T-helper 2 cell treated with Interferon-gamma antibody and Interleukin-4, amounts not matched to agents 100 ng/mL and 5 ng/mL, for 36 hours (primary cell): ENCODE results near the gene PLA2G4C. TPM values are rescaled to one million over a fixed set of nuclear protein-coding genes. Genes with fewer than 3 reads are reported as not detected.
"Not testable (repeated sequence)": the region's sequence is repeated elsewhere in the genome, so short reads cannot be mapped to it uniquely, and the experiment has no call there.

Experiments used
- intact Hi-C: fragments of 100-400 bp; cut with micrococcal nuclease; formaldehyde crosslinking; loops from one replicate; pipeline ENCODE4 v1.15.1; 2023
- total RNA-seq: library from RNA; stranded (reverse); gene quantifications from 2 replicates; pipeline ENCODE4 v1.2.3, GENCODE V29; 2022

PLA2G4C gene
- total RNA-seq, 1 donor from 2014 or later, result 4.0 TPM

GRCh38 chr19:48113190-48113917, 2.7 kb upstream of the PLA2G4C start:
- intact Hi-C loops, result no loop called here

- intact Hi-C loops, result no loop called here
Measured at GRCh38 chr19:48111280-48111679, 663 bp upstream of the PLA2G4C start.

- intact Hi-C loops, result no loop called here
Measured at GRCh38 chr19:48108997-48109782, 1.4 kb downstream of the PLA2G4C start.

GRCh38 chr19:48103922-48104321, 6.7 kb downstream of the PLA2G4C start:
- intact Hi-C loops, result no loop called here

DNA sequence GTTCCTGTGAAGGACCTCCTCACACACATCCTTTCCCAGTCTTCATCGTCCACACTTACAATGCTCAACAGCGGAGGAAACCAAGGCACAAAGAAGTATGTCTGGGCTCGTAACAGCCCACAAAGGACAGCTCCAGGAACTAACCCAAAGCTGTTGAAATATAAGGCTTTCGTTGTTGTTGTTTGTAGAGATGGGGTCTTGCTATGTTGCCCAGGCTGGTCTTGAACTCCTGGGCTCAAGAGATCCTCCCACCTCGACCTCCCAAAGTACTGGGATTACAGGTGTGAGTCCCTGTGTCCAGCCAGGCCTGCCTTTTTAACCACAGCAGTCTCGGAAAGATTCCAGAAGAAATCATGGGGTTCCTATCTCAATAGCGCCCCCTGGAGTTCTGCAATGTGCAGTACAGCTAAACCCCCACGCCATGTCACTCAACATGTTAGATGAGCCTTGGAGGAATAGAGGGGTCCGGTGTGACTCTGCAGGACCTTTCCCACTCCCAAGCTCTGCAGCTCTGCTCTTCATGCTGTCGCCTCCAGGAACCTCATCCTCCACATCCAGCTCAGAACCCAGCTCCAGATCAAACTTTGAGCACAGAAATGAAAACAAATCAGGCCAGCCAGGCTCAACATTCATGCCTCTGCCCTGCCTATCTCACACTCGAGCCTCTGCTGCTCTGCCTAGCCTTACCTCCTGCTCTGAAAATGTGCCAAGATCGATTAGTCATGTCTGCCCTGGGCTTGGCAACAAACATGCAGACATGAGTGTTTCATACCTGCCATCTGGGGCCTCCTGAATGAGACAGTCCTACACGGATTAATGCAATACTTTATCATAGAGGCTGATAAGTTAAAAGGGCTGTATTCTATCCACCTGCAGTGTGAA, 7.5 kb downstream of the PLA2G4C start:
- intact Hi-C loops, result no loop called here

DNA sequence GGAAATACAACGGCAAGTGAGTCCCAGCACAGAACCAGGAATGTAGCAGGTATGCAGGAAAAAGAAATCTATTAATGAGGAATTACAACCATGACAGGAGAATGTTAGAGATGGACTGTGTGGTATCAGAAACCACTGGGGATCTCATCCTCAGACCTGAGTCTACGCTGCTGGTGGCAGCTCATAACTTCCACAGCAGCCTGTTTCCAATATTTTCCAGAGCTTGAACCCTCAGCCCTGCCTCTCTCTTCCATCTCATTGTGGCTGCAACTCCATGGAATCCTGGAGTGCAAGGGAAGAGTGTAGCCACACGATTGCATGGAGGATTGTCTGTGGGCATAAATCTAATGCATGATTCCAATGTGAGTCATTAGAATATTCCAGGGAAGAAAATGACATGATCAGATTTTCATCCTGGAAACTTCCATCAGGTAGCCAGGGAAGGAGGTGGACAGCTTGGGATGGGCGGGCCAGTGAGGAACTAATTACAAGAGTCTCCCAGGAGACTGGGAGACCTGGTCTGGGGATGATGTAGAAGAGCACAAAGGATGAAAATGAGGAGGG, 14.9 kb downstream of the PLA2G4C start:
- intact Hi-C loops, result no loop called here

GRCh38 chr19:48094855-48095203, 15.8 kb downstream of the PLA2G4C start:
- intact Hi-C loops, result no loop called here

- intact Hi-C loops, result no loop called here
Measured at GRCh38 chr19:48094129-48094854, 16.3 kb downstream of the PLA2G4C start.

GRCh38 chr19:48091111-48091718, 19.4 kb downstream of the PLA2G4C start:
- intact Hi-C loops, result not testable (repeated sequence)

DNA sequence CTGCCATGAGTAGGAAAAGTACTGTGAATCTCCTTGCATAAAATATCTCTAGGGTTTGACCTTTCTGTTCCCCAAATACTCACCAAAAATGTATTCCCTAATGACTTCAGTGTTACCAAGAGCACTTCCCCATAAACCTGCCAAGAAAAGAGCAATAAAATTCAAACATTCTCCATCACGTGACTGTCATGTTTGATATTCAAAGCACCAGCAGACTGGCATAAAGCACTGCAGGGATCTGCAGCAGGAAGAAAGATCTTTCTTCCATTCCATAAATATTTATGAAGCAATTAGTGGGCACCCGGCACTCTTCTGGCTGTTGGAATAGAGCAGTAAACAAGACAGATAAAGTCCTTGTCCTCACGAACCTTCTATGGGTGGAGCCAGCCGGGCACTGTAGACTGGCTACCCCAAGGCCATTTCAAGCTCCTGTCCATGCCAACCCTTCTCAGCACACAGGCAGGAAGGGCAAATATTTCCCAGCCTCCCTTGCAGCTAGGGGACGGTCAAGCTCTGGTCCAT, 20.3 kb downstream of the PLA2G4C start:
- intact Hi-C loops, result no loop called here

- intact Hi-C loops, result not testable (repeated sequence)
Measured at GRCh38 chr19:48088991-48089390, 21.6 kb downstream of the PLA2G4C start.

GRCh38 chr19:48085904-48086864, 24.4 kb downstream of the PLA2G4C start:
- intact Hi-C loops, result no loop called here

DNA sequence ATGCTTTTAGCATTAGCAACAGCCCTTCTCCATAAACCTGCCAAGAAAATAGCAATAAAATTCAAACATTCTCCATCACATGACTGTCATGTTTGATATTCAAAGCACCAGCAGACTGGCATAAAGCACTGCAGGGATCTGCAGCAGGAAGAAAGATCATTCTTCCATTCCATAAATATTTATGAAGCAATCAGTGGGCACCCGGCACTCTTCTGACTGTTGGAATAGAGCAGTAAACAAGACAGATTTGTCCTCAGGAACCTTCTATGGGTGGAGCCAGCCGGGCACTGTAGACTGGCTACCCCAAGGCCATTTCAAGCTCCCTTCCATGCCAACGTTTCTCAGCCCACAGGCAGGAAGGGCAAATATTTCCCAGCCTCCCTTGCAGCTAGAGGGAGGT, 25.5 kb downstream of the PLA2G4C start:
- intact Hi-C loops, result no loop called here

GRCh38 chr19:48081106-48081505, 29.5 kb downstream of the PLA2G4C start:
- intact Hi-C loops, result no loop called here

DNA sequence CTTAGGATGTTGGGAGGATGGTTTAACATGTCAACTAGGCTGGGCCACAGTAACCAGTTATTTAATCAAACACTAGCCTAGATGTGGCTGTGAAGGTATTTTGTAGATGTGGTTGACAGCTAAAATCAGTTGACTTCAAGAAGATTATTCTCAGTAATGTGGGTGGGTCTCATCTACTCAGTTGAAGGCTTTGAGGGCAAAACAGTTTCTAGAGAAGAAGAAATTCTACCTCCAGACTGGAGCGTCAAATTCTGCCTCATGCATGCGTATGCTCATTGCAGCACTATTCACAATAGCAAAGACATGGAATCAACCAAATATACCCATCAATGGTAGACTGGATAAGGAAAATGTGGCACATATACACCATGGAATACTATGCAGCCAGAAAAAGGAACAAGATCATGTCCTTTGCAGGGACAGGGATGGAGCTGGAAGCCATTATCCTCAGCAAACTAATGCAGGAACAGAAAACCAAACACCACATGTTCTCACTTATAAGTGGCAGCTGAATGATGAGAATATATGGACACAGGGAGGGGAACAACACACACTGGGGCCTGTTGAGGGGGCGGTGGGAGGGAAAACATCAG, 40.3 kb downstream of the PLA2G4C start:
- intact Hi-C loops, result not testable (repeated sequence)

DNA sequence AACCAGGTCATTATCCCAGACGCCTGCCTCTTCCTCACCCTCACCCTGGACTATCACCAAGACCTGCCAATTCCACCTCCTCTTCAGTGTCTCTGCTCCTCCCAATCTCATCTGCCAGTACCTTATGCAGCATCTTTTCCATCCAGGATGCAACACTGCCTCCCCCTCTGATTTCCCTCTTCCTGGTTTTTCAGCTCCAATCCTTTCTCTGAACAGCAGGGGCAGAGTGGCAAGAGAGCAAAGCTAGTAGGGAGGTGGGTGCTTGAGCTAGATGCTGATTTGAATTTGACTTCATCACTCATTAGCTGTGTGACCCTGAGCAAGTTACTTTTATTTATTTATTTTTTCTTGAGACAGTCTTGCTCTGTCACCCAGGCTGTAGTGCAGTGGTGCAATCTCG, 41.2 kb downstream of the PLA2G4C start:
- intact Hi-C loops, result no loop called here

DNA sequence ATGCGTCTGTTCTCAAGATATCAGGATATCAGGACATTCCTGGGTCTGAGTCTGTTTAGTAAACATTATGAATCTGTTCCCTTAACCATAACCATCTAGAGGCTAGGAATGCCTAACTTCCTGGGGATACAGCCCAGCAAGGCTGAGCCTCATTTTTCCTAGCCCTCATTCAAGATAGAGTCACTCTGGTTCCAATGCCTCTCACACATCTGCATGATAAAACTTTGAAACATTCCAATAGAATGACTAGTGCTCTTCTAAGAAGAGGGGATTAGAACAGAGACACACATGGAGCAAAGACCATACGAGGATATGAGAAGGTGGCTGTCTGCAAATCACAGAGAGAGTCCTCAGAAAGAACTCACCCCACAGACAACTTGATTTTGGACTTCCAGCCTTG, 46.1 kb downstream of the PLA2G4C start:
- intact Hi-C loops, result no loop called here
